Measurements from ENCODE around the gene ADPGK. TPM values are rescaled to one million over a fixed set of nuclear protein-coding genes. Genes with fewer than 3 reads are reported as not detected.
"Not testable (repeated sequence)": the region's sequence is repeated elsewhere in the genome, so short reads cannot be mapped to it uniquely, and the experiment has no call there.

ADPGK gene
- total and polyA plus RNA-seq, 5 donors from 2014 or later: 66.3 to 99.0 (median 87.1) TPM

DNA sequence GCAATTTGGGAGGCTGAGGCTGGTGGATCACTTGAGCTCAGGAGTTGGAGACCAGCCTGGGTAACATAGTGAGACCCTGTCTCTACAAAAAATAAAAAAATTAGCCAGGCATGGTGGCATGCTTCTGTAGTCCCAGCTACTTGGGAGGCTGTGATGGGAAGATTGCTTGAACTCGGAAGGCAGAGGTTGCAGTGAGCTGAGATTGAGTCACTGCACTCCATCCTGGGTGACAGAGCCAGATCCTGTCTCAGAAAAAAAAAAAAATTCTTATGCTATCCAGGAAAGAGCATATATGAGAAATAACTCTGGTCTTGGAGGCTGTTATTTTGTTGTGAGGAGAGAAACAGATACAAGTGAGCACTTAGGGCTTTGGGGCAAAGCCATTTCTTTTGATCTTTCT lies 55.3 kb downstream of the ADPGK start:
- H3K27ac ChIP-seq (ENCODE audit: insufficient read depth, low read length, poor library complexity, severe bottlenecking); H3K27me3 Mint-ChIP-seq; H3K4me3 ChIP-seq (ENCODE audit: low read depth, low read length); H3K4me1 ChIP-seq (ENCODE audit: control insufficient read depth, insufficient read depth, low read length, poor library complexity, severe bottlenecking); H3K9me3 ChIP-seq (ENCODE audit: control insufficient read depth in 2 of 2, low read length in 2 of 2); ATAC-seq (ENCODE audit: low read depth in 2 of 2); DNase-seq; H3K4me3 Mint-ChIP-seq; H3K27me3 ChIP-seq (ENCODE audit: control insufficient read depth, insufficient read depth, low read length); H3K9me3 Mint-ChIP-seq: not testable (repeated sequence)
- H3K36me3 ChIP-seq (ENCODE audit: control insufficient read depth, insufficient read depth, low read length): peaks cover 18% of the 10 kb centered on the region
- Mint-ChIP-seq H3K36me3 (peaks cover 49% of the 10 kb centered on the region), H3K27ac (peak overlapping the region in 1 of 3 donors; percentile 11), H3K4me1 (peaks cover under 1 to 13% (median 6%) of the 10 kb centered on the region in 4 donors)

DNA sequence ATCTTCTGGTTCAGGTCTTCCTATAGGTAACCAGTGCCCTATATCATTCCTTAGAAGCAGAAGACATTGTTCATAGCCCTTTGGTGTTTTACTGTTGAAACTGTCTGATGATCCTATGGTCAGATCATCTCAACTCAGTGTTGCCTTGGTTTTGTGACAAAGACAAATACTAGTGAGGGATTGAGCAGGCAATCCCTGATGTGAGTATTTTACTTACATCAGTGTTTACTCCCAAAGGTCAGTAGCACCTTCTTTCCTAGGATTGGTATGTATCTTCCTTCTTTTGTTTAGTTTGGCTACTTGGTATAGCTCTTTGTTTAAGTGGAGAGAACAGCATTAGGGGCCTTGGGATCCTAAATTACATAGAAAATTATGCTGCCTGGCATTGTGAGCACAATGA lies 56.4 kb downstream of the ADPGK start:
- no peaks in the 10 kb centered on the region for H3K9me3 ChIP-seq (ENCODE audit: control insufficient read depth in 2 of 2, low read length in 2 of 2)
- Mint-ChIP-seq H3K36me3 (peaks cover 41% of the 10 kb centered on the region), H3K4me3 (no peak overlapping the region), H3K4me1 (peaks cover 0 to 7% (median 2%) of the 10 kb centered on the region in 4 donors), H3K27ac (no peak overlapping the region), H3K27me3 (no peaks in the 10 kb centered on the region), H3K9me3 (no peaks in the 10 kb centered on the region)
- no peaks in the 10 kb centered on the region for H3K4me1 ChIP-seq (ENCODE audit: control insufficient read depth, insufficient read depth, low read length, poor library complexity, severe bottlenecking)
- no peaks in the 10 kb centered on the region for H3K27me3 ChIP-seq (ENCODE audit: control insufficient read depth, insufficient read depth, low read length)
- ATAC-seq (ENCODE audit: low read depth in 2 of 2) (no peak), DNase-seq (no peak)
- peaks cover 15% of the 10 kb centered on the region for H3K36me3 ChIP-seq (ENCODE audit: control insufficient read depth, insufficient read depth, low read length)
- H3K4me3 ChIP-seq (ENCODE audit: low read depth, low read length): no peak overlapping the region
- H3K27ac ChIP-seq (ENCODE audit: insufficient read depth, low read length, poor library complexity, severe bottlenecking): no peak overlapping the region

DNA sequence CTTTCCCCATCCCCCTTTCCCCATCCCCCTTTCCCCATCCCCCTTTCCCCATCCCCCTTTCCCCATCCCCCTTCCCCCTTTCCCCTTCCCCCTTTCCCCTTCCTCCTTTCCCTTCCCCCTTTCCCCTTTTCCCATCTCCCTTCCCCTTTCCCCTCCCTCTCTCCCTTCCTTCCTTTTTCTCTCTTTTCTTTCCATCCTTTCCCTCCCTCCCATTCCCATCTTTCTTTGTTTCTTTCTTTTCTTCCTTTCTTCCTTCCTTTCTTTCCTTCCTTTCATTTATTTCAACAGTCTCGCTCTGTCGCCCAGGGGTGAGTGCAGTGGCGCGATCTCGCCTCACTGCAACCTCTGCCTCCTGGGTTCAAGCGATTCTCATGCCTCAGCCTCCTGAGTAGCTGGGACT lies 57.7 kb downstream of the ADPGK start:
- H3K27me3 ChIP-seq (ENCODE audit: control insufficient read depth, insufficient read depth, low read length); H3K4me3 Mint-ChIP-seq; ATAC-seq (ENCODE audit: low read depth in 2 of 2); H3K27ac Mint-ChIP-seq; H3K4me1 Mint-ChIP-seq; H3K27ac ChIP-seq (ENCODE audit: insufficient read depth, low read length, poor library complexity, severe bottlenecking); H3K4me3 ChIP-seq (ENCODE audit: low read depth, low read length); H3K4me1 ChIP-seq (ENCODE audit: control insufficient read depth, insufficient read depth, low read length, poor library complexity, severe bottlenecking); DNase-seq; H3K9me3 Mint-ChIP-seq; H3K9me3 ChIP-seq (ENCODE audit: control insufficient read depth in 2 of 2, low read length in 2 of 2); H3K36me3 ChIP-seq (ENCODE audit: control insufficient read depth, insufficient read depth, low read length); H3K27me3 Mint-ChIP-seq: not testable (repeated sequence)
- H3K36me3 Mint-ChIP-seq: peaks cover 31% of the 10 kb centered on the region

DNA sequence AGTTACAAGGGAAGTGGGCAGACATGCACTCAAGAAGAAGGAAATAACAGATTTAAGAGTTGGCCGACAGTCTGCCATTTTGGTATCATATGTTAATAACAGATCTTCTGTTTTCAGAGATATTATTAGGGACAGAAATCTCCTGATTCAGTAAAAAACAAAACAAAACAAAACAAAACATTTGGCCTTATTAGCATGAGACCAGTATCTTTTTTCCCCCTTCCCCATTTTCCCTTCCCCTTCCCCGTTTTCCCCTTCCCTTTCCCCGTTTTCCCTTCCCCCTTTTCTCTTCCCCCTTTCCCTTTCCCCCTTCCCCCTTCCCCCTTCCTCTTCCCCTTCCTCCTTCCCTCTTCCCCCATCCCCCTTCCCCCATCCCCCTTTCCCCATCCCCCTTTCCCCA lies 58.1 kb downstream of the ADPGK start:
- DNase-seq (no peak), ATAC-seq (ENCODE audit: low read depth in 2 of 2) (no peak)
- peaks cover 0 to 3% (median under 1%) of the 10 kb centered on the region in 4 donors for H3K4me1 Mint-ChIP-seq
- no peaks in the 10 kb centered on the region for H3K9me3 Mint-ChIP-seq
- H3K27ac ChIP-seq (ENCODE audit: insufficient read depth, low read length, poor library complexity, severe bottlenecking): no peak overlapping the region
- H3K4me3 Mint-ChIP-seq: no peak overlapping the region
- H3K4me3 ChIP-seq (ENCODE audit: low read depth, low read length): no peak overlapping the region
- no peaks in the 10 kb centered on the region for H3K9me3 ChIP-seq (ENCODE audit: control insufficient read depth in 2 of 2, low read length in 2 of 2)
- no peaks in the 10 kb centered on the region for H3K27me3 Mint-ChIP-seq
- no peaks in the 10 kb centered on the region for H3K27me3 ChIP-seq (ENCODE audit: control insufficient read depth, insufficient read depth, low read length)
- H3K4me1 ChIP-seq (ENCODE audit: control insufficient read depth, insufficient read depth, low read length, poor library complexity, severe bottlenecking): no peaks in the 10 kb centered on the region
- no peak overlapping the region for H3K27ac Mint-ChIP-seq
- H3K36me3 Mint-ChIP-seq: peaks cover 28% of the 10 kb centered on the region
- no peaks in the 10 kb centered on the region for H3K36me3 ChIP-seq (ENCODE audit: control insufficient read depth, insufficient read depth, low read length)

DNA sequence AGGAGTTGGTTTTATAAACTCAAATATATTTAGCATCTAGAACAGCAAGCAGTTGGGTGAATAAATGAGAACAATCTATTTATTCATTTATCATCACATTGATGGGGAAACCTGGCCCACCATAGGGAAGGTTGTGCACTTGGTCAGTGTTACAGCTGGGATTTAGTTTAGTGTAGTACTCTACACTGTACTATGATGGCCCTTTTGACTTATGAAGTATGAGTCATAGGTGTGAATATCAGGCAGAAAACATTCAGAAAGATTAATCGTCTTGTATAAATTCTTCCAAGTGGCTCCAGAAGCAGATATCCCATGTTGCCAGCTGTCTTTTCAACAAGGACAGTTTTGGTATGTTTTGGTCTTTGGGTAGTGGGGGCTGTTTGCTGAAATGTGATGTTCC lies 59.5 kb downstream of the ADPGK start:
- Mint-ChIP-seq H3K9me3 (no peaks in the 10 kb centered on the region), H3K4me3 (no peak overlapping the region), H3K4me1 (peaks cover 0 to 3% (median under 1%) of the 10 kb centered on the region in 4 donors), H3K36me3 (peaks cover 31% of the 10 kb centered on the region), H3K27me3 (no peaks in the 10 kb centered on the region), H3K27ac (no peak overlapping the region)
- Histone ChIP-seq H3K27me3 (ENCODE audit: control insufficient read depth, insufficient read depth, low read length) (no peaks in the 10 kb centered on the region), H3K27ac (ENCODE audit: insufficient read depth, low read length, poor library complexity, severe bottlenecking) (no peak overlapping the region), H3K4me1 (ENCODE audit: control insufficient read depth, insufficient read depth, low read length, poor library complexity, severe bottlenecking) (no peaks in the 10 kb centered on the region), H3K9me3 (ENCODE audit: control insufficient read depth in 2 of 2, low read length in 2 of 2) (no peaks in the 10 kb centered on the region), H3K4me3 (ENCODE audit: low read depth, low read length) (no peak overlapping the region), H3K36me3 (ENCODE audit: control insufficient read depth, insufficient read depth, low read length) (no peaks in the 10 kb centered on the region)
- ATAC-seq (ENCODE audit: low read depth in 2 of 2) (no peak), DNase-seq (no peak)

DNA sequence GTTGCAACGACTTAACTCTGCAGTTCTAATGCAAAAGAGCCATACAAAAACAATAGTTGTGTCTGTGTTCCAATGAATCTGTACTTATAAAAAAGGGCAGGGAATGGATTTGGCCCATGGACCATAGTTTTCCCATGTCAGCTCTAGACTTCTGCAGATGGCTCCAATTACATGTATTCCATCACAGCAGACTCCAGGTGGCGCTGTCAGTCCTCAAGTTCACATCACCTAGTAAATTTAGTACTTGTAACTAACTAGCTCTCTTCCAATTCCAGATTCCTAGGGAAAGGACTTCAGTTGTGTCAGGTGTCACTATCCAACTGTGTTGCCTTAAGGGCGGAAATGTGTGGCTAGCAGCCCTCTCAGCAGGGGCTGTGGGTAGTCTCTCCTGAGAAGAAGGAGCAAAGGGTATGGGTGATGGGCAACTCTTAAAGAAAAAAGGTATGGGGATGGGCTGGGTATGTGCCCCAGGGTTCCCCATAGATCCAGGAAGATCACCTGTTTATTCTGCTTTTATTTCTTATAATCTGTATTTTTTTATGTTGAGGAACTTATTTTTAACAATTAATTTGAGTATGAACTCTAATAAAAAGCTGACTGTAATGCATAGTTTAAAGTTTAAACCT lies 61.4 kb downstream of the ADPGK start:
- Histone ChIP-seq H3K27me3 (ENCODE audit: control insufficient read depth, insufficient read depth, low read length) (no peaks in the 10 kb centered on the region), H3K27ac (ENCODE audit: insufficient read depth, low read length, poor library complexity, severe bottlenecking) (no peak overlapping the region), H3K36me3 (ENCODE audit: control insufficient read depth, insufficient read depth, low read length) (peaks cover 3% of the 10 kb centered on the region), H3K4me3 (ENCODE audit: low read depth, low read length) (no peak overlapping the region), H3K4me1 (ENCODE audit: control insufficient read depth, insufficient read depth, low read length, poor library complexity, severe bottlenecking) (no peaks in the 10 kb centered on the region), H3K9me3 (ENCODE audit: control insufficient read depth in 2 of 2, low read length in 2 of 2) (no peaks in the 10 kb centered on the region)
- Mint-ChIP-seq H3K9me3 (no peaks in the 10 kb centered on the region), H3K4me3 (peak overlapping the region in 1 of 4 donors; percentile 17), H3K36me3 (peaks cover 41% of the 10 kb centered on the region), H3K27me3 (no peaks in the 10 kb centered on the region), H3K4me1 (peaks cover 0 to 3% (median under 1%) of the 10 kb centered on the region in 4 donors), H3K27ac (peak overlapping the region in 1 of 3 donors; percentile 23)
- DNase-seq: peak; percentile 40 to 76 (median 47)
- ATAC-seq (ENCODE audit: low read depth in 2 of 2): peak in 1 of 2 donors; percentile 44

DNA sequence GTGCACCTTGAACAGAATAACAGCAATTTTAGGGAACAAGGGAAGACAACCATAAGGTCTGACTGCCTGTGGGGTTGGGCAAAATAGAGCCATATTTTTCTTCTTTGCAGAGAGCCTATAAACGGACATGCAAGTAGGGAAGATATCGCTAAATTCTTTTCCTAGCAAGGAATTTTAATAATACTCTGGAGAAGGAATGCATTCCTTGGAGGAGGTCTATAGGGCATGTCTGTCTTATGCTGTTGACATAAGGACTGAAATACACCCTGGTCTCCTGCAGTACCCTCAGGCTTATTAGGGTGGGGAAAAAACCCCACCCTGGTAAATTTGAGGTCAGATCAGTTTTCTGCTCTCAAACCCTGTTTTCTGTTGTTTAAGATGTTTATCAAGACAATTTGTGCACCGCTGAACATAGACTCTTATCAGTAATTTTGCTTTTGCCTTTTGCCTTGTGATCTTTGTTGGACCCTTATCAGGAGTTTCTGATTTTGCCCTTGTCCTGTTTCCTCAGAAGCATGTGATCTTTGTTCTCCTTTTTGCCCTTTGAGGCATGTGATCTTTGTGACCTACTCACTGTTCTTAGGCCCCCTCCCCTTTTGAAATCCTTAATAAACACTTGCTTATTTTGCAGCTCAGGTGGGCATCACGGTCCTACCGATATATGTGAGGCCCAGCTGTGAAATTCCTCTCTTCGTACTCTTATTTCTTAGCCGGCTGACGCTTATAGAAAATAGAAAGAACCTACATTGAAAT lies 74.8 kb downstream of the ADPGK start:
- not testable (repeated sequence) for H3K4me3 Mint-ChIP-seq; H3K27ac ChIP-seq (ENCODE audit: insufficient read depth, low read length, poor library complexity, severe bottlenecking); H3K27me3 ChIP-seq (ENCODE audit: control insufficient read depth, insufficient read depth, low read length); H3K9me3 ChIP-seq (ENCODE audit: control insufficient read depth in 2 of 2, low read length in 2 of 2); H3K4me1 Mint-ChIP-seq; H3K27me3 Mint-ChIP-seq; H3K9me3 Mint-ChIP-seq; H3K27ac Mint-ChIP-seq; DNase-seq; H3K4me3 ChIP-seq (ENCODE audit: low read depth, low read length); H3K4me1 ChIP-seq (ENCODE audit: control insufficient read depth, insufficient read depth, low read length, poor library complexity, severe bottlenecking); ATAC-seq (ENCODE audit: low read depth in 2 of 2)
- H3K36me3 Mint-ChIP-seq: peaks cover 15% of the 10 kb centered on the region
- peaks cover 11% of the 10 kb centered on the region for H3K36me3 ChIP-seq (ENCODE audit: control insufficient read depth, insufficient read depth, low read length)

DNA sequence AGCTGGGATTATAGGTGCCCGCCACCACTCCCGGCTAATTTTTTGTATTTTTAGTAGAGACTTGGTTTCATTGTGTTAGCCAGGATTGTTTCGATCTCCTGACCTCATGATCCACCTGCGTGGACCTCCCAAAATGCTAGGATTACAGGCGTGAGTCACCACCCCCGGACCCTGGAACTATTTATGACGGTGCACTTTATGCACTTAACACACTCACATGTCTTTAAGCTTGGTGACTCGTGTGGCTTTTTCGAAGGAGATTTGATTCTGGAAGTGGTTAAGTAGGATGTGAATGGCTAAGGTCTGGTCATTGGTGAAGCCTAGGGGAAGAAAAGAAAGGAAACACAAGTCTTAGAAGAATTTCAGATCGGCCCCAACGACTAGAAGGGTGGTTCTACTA lies 77.3 kb downstream of the ADPGK start:
- Mint-ChIP-seq H3K36me3 (peaks cover 7% of the 10 kb centered on the region), H3K27me3 (no peaks in the 10 kb centered on the region), H3K4me1 (peaks cover 0 to 12% (median 2%) of the 10 kb centered on the region in 4 donors), H3K4me3 (no peak overlapping the region), H3K9me3 (no peaks in the 10 kb centered on the region), H3K27ac (no peak overlapping the region)
- Histone ChIP-seq H3K27ac (ENCODE audit: insufficient read depth, low read length, poor library complexity, severe bottlenecking) (no peak overlapping the region), H3K36me3 (ENCODE audit: control insufficient read depth, insufficient read depth, low read length) (peaks cover 4% of the 10 kb centered on the region), H3K27me3 (ENCODE audit: control insufficient read depth, insufficient read depth, low read length) (no peaks in the 10 kb centered on the region), H3K9me3 (ENCODE audit: control insufficient read depth in 2 of 2, low read length in 2 of 2) (no peaks in the 10 kb centered on the region), H3K4me3 (ENCODE audit: low read depth, low read length) (no peak overlapping the region), H3K4me1 (ENCODE audit: control insufficient read depth, insufficient read depth, low read length, poor library complexity, severe bottlenecking) (no peaks in the 10 kb centered on the region)
- ATAC-seq (ENCODE audit: low read depth in 2 of 2): no peak
- DNase-seq: no peak

Measured in CD4-positive, CD25-positive, alpha-beta regulatory T cell (primary cell).